HepG2 (cell line): ENCODE data around the gene LRRN4CL. TPM values are rescaled to one million over a fixed set of nuclear protein-coding genes. Genes with fewer than 3 reads are reported as not detected.
A peak's percentile ranks its signal among the peaks of the same experiment; 100 is the strongest.

ENCODE experiments used
- CENPT ChIP-seq: sonication (generic); formaldehyde crosslinking; IDR thresholded peaks from 2 replicates; pipeline ENCODE4 v1.8.0; 2022; ENCODE audit warnings: low read depth, mild to moderate bottlenecking, moderate library complexity, missing genetic modification reagents
- EZH2 ChIP-seq: conservative IDR thresholded peaks from 2 replicates; pipeline ENCODE4 v1.6.1; 2012; ENCODE audit warnings: mild to moderate bottlenecking, low read depth, low read length, moderate library complexity
- HES4 ChIP-seq: sonication (generic); formaldehyde crosslinking; IDR thresholded peaks from 2 replicates; pipeline ENCODE4 v1.9.0; 2021; ENCODE audit warnings: mild to moderate bottlenecking, missing genetic modification reagents, borderline replicate concordance
- IKZF1 ChIP-seq: fragments of 450-650 bp; IDR thresholded peaks from 2 replicates; pipeline ENCODE4 v1.7.1; 2016
- JUNB ChIP-seq: sonication (generic); formaldehyde crosslinking; IDR thresholded peaks from 2 replicates; pipeline ENCODE4 v1.8.0; 2022; ENCODE audit warnings: missing genetic modification reagents, mild to moderate bottlenecking, borderline replicate concordance
- KLF13 ChIP-seq: sonication (generic); formaldehyde crosslinking; IDR thresholded peaks from 2 replicates; pipeline ENCODE4 v1.4.0; 2020; ENCODE audit warnings: mild to moderate bottlenecking, missing genetic modification reagents
- MIER2 ChIP-seq: IDR thresholded peaks from 2 replicates; pipeline ENCODE4 v1.6.1; 2016; ENCODE audit warnings: missing biosample characterization, missing genetic modification reagents
- PBX2 ChIP-seq: IDR thresholded peaks from 2 replicates; pipeline ENCODE4 v1.6.1; 2016; ENCODE audit warnings: control low read depth
- REPIN1 ChIP-seq: sonication (generic); formaldehyde crosslinking; IDR thresholded peaks from 2 replicates; pipeline ENCODE4 v1.8.0; 2022; ENCODE audit warnings: missing genetic modification reagents, low read depth, mild to moderate bottlenecking, borderline replicate concordance
- RFXANK ChIP-seq: IDR thresholded peaks from 2 replicates; pipeline ENCODE4 v1.6.1; 2016
- THRA ChIP-seq: sonication (generic); formaldehyde crosslinking; IDR thresholded peaks from 2 replicates; pipeline ENCODE4 v1.4.0; 2020; ENCODE audit warnings: missing genetic modification reagents, borderline replicate concordance
- ZEB1 ChIP-seq: IDR thresholded peaks from 2 replicates; pipeline ENCODE4 v1.6.1; 2012; ENCODE audit warnings: mild to moderate bottlenecking, low read depth, inconsistent platforms; ENCODE audit not compliant: insufficient replicate concordance
- ZNF292 ChIP-seq: sonication (generic); formaldehyde crosslinking; IDR thresholded peaks from 2 replicates; pipeline ENCODE4 v1.8.1; 2022; ENCODE audit warnings: mild to moderate bottlenecking, low read depth, missing genetic modification reagents, borderline replicate concordance
- ZNF318 ChIP-seq: sonication (generic); formaldehyde crosslinking; IDR thresholded peaks from 2 replicates; pipeline ENCODE4 v1.4.0; 2020; ENCODE audit warnings: mild to moderate bottlenecking, missing genetic modification reagents
- ZNF678 ChIP-seq: sonication (generic); formaldehyde crosslinking; IDR thresholded peaks from 2 replicates; pipeline ENCODE4 v1.4.0; 2020; ENCODE audit warnings: mild to moderate bottlenecking, missing genetic modification reagents
- ZNF709 ChIP-seq: sonication (generic); formaldehyde crosslinking; IDR thresholded peaks from 2 replicates; pipeline ENCODE4 v1.5.0; 2020; ENCODE audit warnings: mild to moderate bottlenecking, missing genetic modification reagents
- polyA plus RNA-seq, 8 experiments: library from polyadenylated mRNA; depleted of rRNA in 3 of 8; stranded (reverse) in 7 of 8; unstranded in 1 of 8; fragments of >200 nt; fragmentation: Illumina TruSeq in 4 of 8; extraction: Trizol in 4 of 8; gene quantifications; 2 replicates each; pipeline versions ENCODE4 v1.2.1 to v1.2.3, GENCODE V29; 2011 to 2016; ENCODE audit warnings: low read depth in 4 of 8, missing spikeins in 1 of 8, mixed read lengths in 1 of 8; ENCODE audit not compliant: insufficient read depth in 1 of 8
- total RNA-seq, 5 experiments: library from RNA; depleted of rRNA; stranded (reverse); fragments of >200 nt; fragmentation: Illumina TruSeq; extraction: Trizol; gene quantifications; 2 replicates each; pipeline ENCODE4 v1.2.3, GENCODE V29; 2016; ENCODE audit warnings: low read depth in 1 of 5

LRRN4CL gene
- total and polyA plus RNA-seq, 2 of the 13 experiments (the other 11 are each of a cell fraction or from before 2014, with no cell fraction given) = 0.11 TPM; not detected in 1

- TF ChIP-seq ZNF318 (CRISPR knock-in tag) = no peak
- TF ChIP-seq ZNF678 (CRISPR knock-in tag) = peak; percentile 22; the same call in 1 of the 2 replicates
- no peak for TF ChIP-seq KLF13 (CRISPR knock-in tag)
- no peak for TF ChIP-seq ZNF292 (CRISPR knock-in tag)
- TF ChIP-seq MIER2 (CRISPR knock-in tag) = no peak
- TF ChIP-seq PBX2 (CRISPR knock-in tag) = no peak
- peak; percentile 43 for TF ChIP-seq THRA (CRISPR knock-in tag)
- 0 out of 2 replicates have a peak, but pooled peaks have one; percentile 31 for TF ChIP-seq ZNF709 (CRISPR knock-in tag)
- no peak for TF ChIP-seq IKZF1
- TF ChIP-seq CENPT (CRISPR knock-in tag) = no peak
- no peak for TF ChIP-seq EZH2
- no peak for TF ChIP-seq JUNB (CRISPR knock-in tag)
- no peak for TF ChIP-seq RFXANK (CRISPR knock-in tag)
- peak; percentile 85; the same call in 1 of the 2 replicates for TF ChIP-seq REPIN1 (CRISPR knock-in tag)
- TF ChIP-seq HES4 = no peak
- no peak for TF ChIP-seq ZEB1
Observed at GRCh38 chr11:62678770-62679696, 10.3 kb downstream of the LRRN4CL start, which contains the start of gene UBXN1 (continued).
